Right forelimb (tissue), 1 donor: ENCODE data around the gene PIGT.
A peak's percentile ranks its signal among the peaks of the same experiment; 100 is the strongest.
"Not testable (repeated sequence)": the region's sequence is repeated elsewhere in the genome, so short reads cannot be mapped to it uniquely, and the experiment has no call there.

Experiments used
- DNase-seq: peaks from one replicate; pipeline ENCODE4 v3.0.0-alpha.2; 2018

The PIGT gene

DNA sequence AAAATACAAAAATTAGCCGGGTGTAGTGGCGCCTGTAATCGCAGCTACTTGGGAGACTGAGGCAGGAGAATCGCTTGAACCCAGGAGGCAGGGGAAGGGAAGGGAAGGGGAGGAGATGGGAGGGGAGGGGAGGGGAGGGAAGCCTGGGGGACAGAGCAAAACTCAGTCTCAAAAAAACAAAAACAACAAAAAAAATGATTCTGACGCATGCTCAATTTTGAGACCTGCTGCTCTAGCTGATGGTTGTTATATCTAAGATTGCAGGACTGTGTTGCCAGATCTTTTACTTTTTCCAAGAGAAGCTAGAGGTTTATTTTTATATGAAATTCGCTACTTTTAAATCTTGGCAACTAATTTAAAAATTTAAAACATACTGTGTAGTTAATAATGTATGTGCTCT, 51.2 kb downstream of the PIGT start:
- no peak for DNase-seq

DNA sequence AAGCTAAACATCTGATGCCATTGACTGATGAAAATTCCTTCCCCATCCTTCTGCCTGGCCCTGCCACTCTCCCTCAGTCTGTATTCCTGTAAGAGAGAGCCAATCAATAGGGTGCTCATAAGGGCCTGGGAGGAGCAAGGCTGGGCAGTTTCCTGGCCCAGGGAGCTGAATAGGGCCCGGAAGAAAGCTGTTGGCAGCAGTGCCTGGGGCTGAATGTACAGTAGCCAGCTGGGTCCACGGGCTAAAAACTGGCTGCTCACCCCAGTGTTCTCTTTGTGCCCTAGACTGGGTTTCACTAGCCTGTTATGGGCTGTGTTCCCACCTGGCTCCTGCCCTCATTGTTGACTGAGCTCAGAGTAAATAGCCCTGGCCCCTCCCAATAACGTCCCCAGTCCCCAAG, 51.9 kb downstream of the PIGT start:
- DNase-seq, result no peak

DNA sequence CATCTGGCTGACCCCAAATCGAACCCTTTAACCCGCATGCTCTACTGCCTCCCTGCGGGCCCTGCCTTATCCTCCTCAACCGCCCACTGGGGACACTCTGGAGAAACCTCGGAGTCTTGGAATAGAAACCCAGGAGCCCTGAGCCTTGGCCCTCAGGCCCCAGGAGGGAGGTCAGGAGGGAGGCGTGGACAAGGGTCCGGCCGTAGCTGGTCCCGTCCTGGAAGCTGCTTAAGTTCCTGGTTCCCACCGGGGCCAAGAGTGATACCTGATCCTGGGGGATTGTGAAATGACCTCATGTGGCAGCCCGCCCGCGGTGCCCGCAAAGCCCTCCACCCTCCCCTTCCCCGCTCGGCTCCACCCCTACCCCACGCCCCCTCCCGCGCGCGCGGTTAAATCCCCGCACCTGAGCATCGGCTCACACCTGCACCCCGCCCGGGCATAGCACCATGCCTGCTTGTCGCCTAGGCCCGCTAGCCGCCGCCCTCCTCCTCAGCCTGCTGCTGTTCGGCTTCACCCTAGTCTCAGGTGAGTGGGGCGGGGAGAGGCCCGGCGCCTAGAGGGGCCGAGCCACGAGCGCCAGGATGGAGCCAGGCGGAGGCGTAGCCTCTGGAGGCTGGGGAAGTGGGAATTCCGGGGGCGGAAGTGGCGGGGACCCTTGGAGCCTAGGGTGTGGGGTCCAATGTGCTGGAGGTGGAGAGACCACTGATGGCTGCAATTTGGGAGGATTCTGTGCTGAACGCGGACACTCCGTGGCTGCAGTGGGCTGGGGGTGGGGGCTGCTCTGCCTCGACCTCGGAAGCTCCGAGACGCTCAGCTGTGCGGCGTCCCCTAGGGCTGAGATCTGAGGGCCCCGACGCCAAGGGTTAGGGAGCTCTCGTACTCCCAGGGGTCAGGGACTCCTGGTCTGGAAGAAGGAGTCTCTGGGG, 53.7 kb downstream of the PIGT start, which contains the start of gene WFDC2:
Gene WFDC2, plus strand, starts transcription at position 418 of the 926 bp plus-strand sequence. Its CDS starts 29 bp downstream, at position 447.
- DNase-seq, result no peak

DNA sequence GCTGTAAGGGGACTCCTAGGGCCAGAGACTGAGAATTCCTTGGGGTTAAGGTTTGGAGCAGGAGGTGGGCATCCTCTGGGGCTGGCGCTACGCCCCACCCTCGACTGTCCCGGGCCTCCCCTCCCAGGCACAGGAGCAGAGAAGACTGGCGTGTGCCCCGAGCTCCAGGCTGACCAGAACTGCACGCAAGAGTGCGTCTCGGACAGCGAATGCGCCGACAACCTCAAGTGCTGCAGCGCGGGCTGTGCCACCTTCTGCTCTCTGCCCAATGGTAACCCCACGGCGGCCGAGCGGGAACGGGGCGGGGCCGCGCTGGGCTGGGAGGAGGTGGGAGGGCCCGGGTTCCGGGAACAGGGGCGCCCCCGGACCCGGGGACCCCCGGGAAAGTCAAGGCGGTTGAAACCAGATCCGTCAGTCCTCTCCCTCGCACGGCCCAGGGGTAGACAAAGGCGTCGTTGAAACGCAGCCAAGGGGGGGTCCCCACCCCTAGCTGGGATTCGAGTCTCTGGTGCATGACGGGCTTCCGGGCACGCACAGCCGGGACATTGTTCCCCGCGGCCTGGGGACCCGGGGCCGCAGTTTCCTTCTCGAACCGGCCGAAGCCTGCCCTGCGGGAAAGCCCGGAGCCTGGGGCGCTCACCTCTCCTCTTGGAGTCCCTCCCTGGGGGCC, 54.5 kb downstream of the PIGT start:
- peak; percentile 66 for DNase-seq

DNA sequence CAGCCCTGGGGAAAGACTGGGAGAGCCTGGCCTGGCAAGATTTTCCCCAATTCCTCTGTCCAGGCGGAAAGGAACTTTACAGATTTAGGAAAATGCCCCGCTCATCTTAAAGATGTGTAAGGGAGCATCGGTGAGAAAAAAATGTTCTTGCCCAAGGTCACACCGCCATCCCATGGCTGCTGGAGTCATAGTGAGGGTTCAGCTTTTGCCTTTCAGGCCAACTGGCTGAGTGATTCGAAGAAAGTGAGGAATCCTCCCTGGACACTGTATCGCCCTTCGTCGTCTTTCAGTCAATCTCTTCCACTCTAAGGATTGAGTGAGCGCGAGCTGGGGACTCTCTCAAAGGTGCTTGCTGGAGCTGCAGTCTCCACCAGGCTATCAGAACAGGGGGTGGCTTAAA, 55.0 kb downstream of the PIGT start:
- DNase-seq, result no peak

DNA sequence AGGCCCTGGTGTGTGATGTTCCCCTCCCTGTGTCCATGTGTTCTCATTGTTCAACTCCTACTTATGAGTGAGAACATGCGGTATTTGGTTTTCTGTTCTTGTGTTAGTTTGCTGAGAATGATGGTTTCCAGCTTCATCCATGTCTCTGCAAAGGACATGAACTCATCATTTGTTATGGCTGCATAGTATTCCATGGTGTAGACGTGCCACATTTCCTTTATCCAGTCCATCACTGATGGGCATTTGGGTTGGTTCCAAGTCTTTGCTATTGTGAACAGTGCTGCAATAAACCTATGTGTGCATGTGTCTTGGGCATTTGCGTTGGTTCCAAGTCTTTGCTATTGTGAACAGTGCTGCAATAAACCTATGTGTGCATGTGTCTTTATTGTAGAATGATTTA, 56.3 kb downstream of the PIGT start:
- DNase-seq, result not testable (repeated sequence)
